ENCODE results near the gene FRA10AC1. TPM values are rescaled to one million over a fixed set of nuclear protein-coding genes. Genes with fewer than 3 reads are reported as not detected.
A peak's percentile ranks its signal among the peaks of the same experiment; 100 is the strongest.
"Not testable (repeated sequence)": the region's sequence is repeated elsewhere in the genome, so short reads cannot be mapped to it uniquely, and the experiment has no call there.

Gene FRA10AC1
- total RNA-seq, 1 donor from 2014 or later, result 1.7 TPM

GRCh38 chr10:93703066-93703465, 674 bp upstream of the FRA10AC1 start:
- intact Hi-C loops (cut with DNase I), result loop anchor here (2.0 to 5.0 kb wide), 3 partner anchors 54 to 1111 kb away; partner anchors contain the start of genes KIF11, LGI1 and PLCE1
- H3K36me3 ChIP-seq, result peaks cover 8 to 9% of the 10 kb centered on the region in 2 donors
- no peak for DNase-seq (ENCODE audit: low spot score in 2 of 2)
- H3K27me3 ChIP-seq, result no peaks in the 10 kb centered on the region
- peak overlapping the region; percentile 86 to 89 for H3K27ac ChIP-seq
- no peaks in the 10 kb centered on the region for H3K9me3 ChIP-seq
- H3K4me1 ChIP-seq, result peaks cover 0 to 4% of the 10 kb centered on the region in 2 donors
- TF ChIP-seq CTCF (IDR thresholded peaks at IDR 0.05), result no peak
- H3K4me3 ChIP-seq, result peak overlapping the region; percentile 65 to 74

DNA sequence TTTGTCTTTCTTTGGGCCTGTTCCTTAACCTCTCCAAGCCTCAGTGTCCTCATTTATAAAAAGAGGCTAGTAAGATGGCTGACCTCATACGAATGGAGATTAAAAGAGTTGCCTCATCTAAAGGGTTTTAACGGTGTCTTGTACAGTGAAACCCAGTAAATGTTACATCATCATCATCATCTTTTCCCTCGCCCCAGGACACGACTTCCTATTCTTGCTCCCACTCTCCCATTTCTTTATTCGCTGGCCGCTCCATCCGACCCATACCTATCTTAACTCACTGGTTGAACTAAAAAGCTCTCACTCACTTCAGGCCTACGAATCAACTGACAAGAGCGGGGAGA, 554 bp downstream of the FRA10AC1 start:
- no peaks in the 10 kb centered on the region for H3K9me3 ChIP-seq
- intact Hi-C loops (cut with DNase I), result loop anchor here (1.0 to 5.0 kb wide), 4 partner anchors 55 to 1110 kb away; partner anchors contain the start of genes KIF11, LGI1 and PLCE1
- H3K4me1 ChIP-seq, result peaks cover 0 to 4% of the 10 kb centered on the region in 2 donors
- no peaks in the 10 kb centered on the region for H3K27me3 ChIP-seq
- H3K4me3 ChIP-seq, result peak overlapping the region; percentile 65 to 74
- H3K36me3 ChIP-seq, result peaks cover 14% of the 10 kb centered on the region in 2 donors
- DNase-seq (ENCODE audit: low spot score in 2 of 2), result no peak
- peak overlapping the region; percentile 68 to 86 for H3K27ac ChIP-seq
- no peak for TF ChIP-seq CTCF (IDR thresholded peaks at IDR 0.05)

DNA sequence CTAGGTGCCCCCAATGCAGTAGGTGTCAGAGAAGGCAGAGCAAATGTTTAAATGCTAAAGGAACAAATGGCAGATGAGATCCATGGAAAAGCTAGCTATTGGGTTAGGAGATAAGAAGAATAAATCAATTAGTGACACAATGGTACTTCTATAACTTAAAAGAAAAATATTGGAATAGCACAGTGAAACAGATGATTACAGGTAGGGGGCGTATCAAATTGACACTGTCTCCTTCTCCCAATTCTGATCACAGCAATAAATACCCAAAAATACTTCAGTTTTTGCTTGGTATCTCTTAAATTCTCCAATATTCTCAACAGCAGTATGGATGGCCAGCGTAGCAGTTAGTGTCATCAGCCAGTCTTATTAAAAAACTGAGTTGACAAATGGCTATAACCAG, 5.2 kb downstream of the FRA10AC1 start:
- DNase-seq (ENCODE audit: low spot score in 2 of 2), result no peak
- H3K36me3 ChIP-seq, result peaks cover 22 to 44% of the 10 kb centered on the region in 2 donors
- intact Hi-C loops (cut with DNase I), result no loop called here
- H3K4me1 ChIP-seq, result peaks cover 0 to 4% of the 10 kb centered on the region in 2 donors
- H3K27ac ChIP-seq, result no peak overlapping the region
- H3K9me3 ChIP-seq, result no peaks in the 10 kb centered on the region
- no peak overlapping the region for H3K4me3 ChIP-seq
- no peaks in the 10 kb centered on the region for H3K27me3 ChIP-seq
- no peak for TF ChIP-seq CTCF (IDR thresholded peaks at IDR 0.05)

GRCh38 chr10:93696582-93696981, 5.8 kb downstream of the FRA10AC1 start:
- H3K4me3 ChIP-seq; intact Hi-C loops (cut with DNase I); H3K27me3 ChIP-seq; DNase-seq (ENCODE audit: low spot score in 2 of 2); H3K9me3 ChIP-seq; H3K27ac ChIP-seq; H3K4me1 ChIP-seq: not testable (repeated sequence)
- peaks cover 24 to 50% of the 10 kb centered on the region in 2 donors for H3K36me3 ChIP-seq

GRCh38 chr10:93695740-93696139, 6.7 kb downstream of the FRA10AC1 start:
- H3K4me1 ChIP-seq, result no peaks in the 10 kb centered on the region
- H3K4me3 ChIP-seq, result no peak overlapping the region
- H3K27me3 ChIP-seq, result no peaks in the 10 kb centered on the region
- no peak for DNase-seq (ENCODE audit: low spot score in 2 of 2)
- TF ChIP-seq CTCF (IDR thresholded peaks at IDR 0.05), result no peak
- intact Hi-C loops (cut with DNase I), result no loop called here
- peaks cover 30 to 56% of the 10 kb centered on the region in 2 donors for H3K36me3 ChIP-seq
- H3K9me3 ChIP-seq, result no peaks in the 10 kb centered on the region
- H3K27ac ChIP-seq, result no peak overlapping the region

DNA sequence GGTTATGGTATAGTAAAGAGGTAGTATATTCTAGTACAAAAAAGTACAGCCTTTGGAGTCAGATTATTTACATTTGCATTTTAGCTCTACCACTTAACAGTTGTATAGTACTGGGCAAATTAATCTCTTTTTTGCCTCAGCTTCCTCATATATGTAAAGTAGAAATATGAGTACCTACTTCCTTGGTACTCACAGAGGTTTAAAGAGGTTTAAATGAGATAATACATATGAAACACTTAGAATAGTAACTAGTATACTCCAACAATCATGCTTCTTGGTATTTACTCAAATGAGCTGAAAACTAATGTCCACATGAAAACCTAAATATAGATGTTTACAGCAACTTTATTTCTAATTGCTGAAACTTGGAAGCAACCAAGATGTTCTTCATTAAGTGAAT, 14.7 kb downstream of the FRA10AC1 start:
- no peak for DNase-seq (ENCODE audit: low spot score in 2 of 2)
- no peak for TF ChIP-seq CTCF (IDR thresholded peaks at IDR 0.05)
- no peaks in the 10 kb centered on the region for H3K27me3 ChIP-seq
- H3K27ac ChIP-seq, result no peak overlapping the region
- intact Hi-C loops (cut with DNase I), result no loop called here
- H3K36me3 ChIP-seq, result peaks cover 12 to 24% of the 10 kb centered on the region in 2 donors
- H3K9me3 ChIP-seq, result no peaks in the 10 kb centered on the region
- no peaks in the 10 kb centered on the region for H3K4me1 ChIP-seq
- H3K4me3 ChIP-seq, result no peak overlapping the region
